GM21447 (cell line): ENCODE results near the gene TADA3.
"Not testable (repeated sequence)": the region's sequence is repeated elsewhere in the genome, so short reads cannot be mapped to it uniquely, and the experiment has no call there.

Experiments
- ATAC-seq: cut with Tn5 transposase; IDR thresholded peaks from one replicate; pipeline ENCODE4 v1.9.1; 2021; ENCODE audit not compliant: unreplicated experiment

TADA3 gene

DNA sequence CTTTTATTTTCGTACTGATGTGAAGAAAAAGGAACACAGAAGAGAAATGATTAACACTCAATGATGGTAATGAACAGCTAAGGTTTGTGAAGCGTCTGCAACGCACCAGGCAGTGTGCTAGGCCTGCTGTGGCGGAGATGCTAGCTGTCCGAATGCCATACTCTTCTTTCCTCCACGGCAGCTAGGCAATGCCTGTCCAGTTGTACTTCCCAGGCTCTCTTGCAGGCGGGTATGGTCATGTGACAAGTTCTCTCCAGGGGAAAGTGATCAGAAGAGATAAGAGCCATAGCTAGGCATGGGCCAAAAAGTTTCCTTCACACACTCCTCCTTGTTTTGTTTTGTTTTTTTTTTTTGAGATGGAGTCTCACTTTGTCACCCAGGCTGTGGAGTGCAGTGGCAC is 6.7 kb downstream of the TADA3 start:
- no peak for ATAC-seq

DNA sequence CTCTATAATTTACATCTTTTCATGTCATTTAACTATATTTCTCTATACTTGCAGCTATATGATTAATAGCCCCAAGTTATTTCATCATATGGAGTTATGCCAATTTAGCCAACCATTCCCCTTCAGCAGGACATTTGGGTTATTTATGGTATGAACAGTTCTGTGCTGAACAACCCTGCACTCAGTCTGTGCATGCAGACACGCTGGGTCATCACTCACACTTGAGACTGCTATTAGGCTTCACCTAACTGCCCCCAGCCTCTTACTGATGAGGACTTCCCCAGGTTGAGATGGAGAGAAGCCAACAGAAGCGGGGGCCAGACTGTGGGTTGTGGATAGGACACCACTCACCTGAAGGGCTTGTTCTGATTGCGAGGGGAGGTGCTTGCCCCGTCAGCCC is 7.3 kb downstream of the TADA3 start:
- no peak for ATAC-seq

DNA sequence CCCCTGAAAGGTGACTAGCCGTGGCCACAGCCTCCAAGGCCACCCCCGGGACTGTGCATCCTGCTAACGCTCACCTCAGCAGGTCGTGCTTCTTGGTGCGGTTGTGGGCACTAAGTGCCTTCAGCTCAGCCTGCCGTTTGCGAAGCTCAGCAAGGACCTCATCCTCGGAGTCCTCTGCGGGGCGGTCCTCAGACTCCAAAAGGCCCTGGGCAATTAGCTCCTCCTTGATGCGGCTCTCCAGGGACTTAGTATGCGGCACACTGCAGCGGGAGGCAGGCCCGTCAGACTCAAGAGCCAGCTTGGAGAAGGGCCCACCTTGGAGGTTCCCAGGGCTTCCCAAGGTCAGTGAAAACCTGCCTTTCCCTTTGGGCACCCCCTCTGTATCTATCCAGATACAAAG is 8.3 kb downstream of the TADA3 start:
- no peak for ATAC-seq

DNA sequence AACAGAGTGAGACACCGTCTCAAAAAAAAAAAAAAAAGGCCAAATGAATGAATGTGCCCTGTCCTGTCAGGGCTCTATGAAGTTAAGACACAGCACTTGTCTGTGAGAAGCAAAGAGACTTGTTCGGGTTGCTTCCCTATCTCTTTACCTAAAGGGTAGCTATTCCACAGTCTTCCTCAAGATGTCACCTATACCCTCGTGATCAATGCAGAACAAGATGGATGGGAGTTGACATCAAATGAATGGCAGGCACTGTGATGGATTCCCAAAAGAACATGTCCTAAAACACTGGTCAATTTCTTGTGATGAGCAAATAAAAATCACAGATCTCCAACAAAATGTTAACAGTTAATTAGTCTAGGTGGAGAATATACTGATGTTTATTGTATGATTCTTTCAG is 9.5 kb downstream of the TADA3 start:
- no peak for ATAC-seq

DNA sequence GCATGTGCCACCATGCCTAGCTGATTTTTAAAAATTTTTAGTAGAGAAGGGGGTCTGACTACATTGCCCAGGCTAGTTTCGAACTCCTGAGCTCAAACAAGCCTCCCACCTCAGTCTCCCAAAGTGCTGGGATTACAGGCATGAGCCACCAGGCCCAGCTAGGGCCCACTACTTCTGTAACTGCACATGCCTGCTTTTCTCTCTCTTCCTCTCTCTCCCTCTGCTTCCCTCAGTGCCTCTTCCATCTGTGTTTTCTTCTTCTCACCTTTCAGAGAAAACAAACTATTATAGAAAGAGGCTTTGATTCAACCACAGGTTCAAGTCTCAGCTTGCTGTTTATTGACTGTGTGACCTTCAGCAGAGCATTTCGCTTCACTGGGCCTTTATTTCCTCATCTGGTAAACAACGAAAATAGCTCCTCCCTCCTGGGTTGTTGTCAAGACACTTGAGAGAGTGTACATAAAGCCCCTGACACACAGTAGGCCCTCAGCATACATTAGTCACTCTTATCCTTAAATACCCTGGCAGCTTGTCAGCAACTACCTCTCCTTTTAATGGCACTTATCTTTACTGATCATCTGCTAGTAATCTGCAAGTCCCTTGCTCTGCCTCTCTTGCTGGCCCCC is 10.2 kb downstream of the TADA3 start:
- no peak for ATAC-seq

DNA sequence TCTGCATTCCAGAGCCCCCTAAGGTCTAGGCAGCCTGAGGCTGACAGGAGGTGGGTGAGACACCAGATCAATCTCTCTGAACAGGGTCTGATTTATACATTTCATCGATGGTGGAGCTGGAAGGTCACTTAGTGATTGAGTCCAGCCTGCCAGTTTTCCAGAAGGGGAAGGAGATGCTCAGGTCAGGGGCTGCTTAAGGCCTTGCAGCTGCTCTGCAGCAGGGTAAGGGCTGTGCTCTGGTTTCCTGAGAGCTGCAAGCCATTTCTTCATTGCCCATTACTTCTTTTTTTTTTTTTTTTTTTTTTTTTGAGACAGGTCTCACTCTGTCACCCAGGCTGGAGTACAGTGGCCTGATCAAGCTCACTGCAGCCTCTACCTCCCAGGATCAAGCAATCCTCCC is 10.7 kb downstream of the TADA3 start:
- ATAC-seq: no peak

DNA sequence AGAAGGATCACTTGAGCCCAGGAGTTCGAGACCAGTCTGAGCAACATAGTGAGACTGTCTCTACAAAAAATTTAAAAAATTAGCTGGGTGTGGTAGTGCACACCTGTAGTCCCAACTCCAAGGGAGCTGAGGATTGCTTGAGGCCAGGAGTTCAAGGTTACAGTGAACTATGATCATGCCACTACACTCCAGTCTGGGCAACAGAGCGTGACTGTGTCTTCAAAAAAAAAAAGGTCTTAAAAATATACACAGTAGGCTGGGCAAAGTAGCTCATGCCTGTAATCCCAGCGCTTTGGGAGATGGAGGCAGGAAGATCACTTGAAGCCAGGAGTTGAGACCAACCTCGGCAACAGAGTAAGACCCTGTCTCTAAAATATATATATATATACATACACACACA is 11.4 kb downstream of the TADA3 start:
- ATAC-seq: no peak

DNA sequence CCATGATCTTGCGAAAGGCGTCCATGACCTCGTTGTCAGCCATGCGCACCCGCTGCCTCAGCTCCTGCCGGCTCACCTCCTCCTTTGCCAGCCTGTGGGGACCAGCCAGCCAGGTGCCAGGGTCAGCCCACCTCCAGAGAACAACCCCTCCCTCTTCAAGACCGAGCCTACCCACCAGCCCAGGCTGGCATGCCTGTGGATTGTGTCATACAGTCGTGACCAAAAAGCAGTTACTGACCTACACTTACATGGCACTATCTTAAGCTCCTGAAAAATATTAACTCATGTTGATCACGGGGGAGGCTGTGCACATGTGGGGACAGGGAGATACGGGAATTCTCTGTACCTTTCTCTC is 11.8 kb downstream of the TADA3 start:
- ATAC-seq: no peak

DNA sequence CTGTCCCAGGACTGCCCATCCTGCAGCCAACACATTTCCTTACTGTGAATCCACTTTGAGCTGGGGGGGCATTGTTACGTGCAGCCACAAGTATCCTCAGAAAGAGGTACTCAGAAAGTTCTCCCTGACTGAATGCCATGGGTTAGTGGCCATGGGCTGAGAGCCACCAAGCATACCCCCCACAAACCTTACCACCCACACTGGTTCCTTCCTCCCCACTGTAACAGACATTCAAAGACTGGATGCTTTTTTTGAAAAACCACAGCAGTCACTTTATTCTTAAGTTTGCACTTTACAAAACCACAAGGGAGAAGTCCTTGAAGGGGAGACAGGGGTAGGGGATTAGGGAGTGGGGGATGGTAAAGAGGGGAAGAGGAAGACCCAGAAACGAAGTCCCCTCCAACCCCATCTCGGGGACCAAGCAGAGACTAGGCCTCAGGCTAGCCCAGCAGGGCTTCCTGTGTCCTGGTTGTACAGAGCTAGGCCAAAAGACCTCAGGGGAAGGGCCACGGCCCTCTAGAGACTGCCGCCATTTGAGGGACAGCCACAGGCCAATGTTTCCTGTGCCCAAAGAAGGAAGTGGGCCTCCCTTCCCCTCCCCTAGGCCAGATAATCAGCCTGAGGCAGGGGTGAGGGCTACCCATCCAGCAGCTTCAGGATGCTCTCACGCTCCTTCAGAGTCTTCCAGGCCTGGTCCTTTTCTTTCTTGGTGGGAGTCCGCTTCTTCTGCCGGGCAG is 12.4 kb downstream of the TADA3 start:
- peak; percentile 60 for ATAC-seq

DNA sequence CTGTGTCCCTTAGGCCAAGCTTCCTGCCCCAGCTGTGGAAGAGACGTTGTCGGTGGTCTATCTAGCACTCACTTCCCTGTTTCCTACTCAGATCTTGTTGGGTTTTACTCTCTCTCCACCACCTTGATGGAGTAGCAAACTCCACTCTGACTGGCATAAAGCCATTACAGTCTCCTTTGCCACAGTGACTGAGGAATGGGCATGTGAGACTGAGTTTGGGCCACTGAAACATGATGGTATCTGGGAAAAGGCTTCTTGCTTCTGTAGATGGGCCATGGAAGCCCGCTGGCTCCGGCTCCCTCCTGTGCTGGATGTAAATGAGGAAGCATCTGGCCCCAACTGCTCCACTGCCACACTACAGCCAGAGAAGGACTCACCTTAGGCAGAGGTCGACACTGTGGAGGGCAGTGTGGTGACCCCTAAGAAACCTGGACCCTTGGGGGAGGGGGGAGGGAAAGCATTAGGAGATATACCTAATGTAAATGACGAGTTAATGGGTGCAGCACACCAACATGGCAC is 13.1 kb downstream of the TADA3 start:
- no peak for ATAC-seq

DNA sequence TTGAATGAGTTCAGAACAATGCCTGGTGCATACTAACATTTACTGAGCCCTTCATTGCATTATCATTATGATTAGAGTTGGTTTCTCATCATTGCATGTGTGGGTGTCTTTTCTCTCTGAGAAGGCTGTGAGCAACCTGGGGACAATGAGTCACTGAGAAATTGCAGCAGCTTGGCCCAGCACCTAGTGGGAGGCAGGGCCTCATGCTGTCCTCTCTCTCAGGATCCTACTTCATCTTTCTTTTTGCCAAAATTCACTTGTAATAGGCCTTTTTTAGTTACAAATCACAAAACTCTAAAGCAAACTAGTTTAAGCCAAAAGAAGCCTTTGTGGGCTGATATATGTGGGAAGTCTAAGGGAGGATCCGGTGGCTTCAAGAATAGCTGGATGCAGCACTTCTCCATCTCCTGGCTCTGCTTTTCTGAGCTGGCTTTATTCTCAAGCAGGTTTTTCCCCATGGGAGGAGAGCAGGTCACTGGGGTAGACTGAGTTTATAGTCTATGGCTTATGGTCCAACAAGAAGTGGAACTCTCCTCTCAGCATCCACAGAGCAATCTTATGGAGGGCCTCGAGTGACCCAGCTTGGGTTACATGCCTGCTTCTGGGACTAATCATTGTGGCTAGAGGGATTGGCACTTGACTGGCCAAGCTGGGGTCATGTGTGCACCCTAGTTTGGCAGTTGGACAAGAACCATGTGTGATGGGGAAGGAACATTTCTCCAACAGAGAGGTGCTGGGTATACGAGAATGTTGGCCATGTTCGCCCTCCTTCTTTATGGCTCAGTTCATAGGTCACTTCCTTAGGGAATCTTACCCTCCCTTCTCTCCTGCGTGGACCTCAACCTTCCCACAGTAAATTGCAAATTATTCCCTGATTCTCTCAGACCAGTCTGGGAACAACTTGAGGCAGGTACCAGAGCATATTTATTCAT is 13.9 kb downstream of the TADA3 start:
- no peak for ATAC-seq

DNA sequence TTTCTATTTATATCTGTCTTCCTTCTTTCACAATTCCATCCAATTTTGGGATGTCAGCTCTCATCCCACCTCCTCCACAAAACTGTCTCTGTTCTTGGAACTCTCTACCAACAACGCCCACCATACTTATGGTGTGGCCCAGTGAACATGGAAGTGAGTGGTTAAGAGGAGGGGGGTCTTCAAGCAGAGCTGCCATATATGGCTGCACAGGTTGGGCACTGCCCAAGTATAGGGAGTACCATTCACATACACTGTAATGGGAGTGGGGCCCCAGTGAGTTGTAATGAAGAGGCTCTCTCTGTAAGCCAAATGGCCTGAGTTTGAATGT is 14.6 kb downstream of the TADA3 start:
- no peak for ATAC-seq

DNA sequence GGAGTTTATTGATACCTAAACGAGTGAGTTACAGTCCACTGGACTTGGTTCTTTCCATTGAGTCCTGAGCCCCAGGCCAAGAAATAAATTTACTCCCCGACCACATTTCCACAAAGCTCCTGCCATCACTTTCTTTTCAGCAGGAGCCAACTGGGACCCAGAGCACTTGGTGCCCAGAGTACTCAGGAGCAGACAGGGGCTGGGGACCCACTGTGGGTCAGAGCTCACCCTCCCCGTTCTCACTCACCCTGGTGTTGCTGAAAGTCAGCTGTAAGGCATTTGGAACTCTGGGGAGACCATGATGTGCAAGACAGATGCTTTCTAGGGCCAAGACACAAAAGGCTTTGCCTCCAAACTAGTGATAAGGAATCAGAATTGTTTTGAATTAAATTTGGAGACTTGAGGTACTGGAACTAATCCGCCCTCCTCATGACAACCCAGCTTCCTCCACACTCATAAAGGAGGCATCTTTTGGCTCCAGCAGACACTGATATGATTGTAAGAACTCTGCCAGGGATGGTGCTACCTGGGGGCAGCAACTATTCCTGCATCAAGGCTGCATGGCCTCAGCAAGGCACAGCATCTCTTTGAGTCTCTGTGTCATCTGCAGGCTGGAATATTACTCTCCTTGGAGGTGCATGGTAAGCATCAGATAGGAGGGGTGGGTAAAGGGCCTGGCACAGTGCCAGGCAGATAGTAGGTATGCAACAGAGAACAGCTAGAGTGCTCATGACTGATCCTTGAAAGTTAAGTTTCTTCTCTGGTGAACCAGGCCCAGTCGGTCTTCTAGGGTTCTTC is 15.2 kb downstream of the TADA3 start:
- ATAC-seq: no peak

DNA sequence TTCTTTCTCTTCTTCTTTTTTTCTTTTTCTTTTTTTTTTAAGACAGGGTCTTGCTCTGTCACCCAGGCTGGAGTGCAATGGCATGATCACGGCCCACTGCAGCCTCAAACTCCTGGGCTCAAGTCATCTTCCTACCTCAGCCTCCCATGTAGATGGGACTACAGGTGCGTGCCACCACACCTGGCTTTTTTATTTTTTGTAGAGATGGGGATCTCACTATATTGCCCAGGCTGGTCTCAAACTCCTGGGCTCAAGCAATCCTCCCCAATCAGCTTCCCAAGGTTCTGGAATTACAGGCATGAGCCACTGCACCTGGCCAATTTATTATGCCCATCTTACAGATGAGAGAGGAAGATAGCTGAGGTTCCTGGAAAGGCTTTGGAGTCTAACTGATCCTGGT is 21.3 kb downstream of the TADA3 start:
- not testable (repeated sequence) for ATAC-seq

DNA sequence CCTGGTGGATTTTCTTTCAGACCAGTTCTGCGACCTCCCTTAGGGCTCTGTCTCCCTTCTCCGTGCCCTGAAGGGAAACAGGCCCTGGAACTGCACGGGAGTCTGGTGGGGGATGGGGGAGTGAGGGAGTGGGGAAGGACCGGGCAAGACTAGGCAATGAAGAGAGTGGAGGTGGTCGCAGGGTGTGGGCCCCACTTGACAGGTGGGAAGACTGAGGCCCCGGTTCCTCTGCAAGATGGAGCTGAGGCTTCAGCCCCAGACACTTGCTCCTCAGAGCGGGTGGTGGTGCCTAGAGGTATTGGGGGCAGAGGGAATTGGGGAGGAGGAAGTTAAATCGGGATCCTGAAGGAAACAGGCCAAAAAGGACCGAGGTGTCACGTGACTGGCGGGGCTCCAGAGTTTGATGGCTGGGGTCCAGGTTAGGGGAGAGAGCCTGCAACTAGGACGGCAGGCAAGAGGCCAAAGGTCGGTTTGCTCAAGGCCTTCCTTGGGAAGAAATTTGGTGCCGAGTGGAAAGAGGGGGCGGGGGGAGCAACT is 21.9 kb downstream of the TADA3 start:
- ATAC-seq: no peak

DNA sequence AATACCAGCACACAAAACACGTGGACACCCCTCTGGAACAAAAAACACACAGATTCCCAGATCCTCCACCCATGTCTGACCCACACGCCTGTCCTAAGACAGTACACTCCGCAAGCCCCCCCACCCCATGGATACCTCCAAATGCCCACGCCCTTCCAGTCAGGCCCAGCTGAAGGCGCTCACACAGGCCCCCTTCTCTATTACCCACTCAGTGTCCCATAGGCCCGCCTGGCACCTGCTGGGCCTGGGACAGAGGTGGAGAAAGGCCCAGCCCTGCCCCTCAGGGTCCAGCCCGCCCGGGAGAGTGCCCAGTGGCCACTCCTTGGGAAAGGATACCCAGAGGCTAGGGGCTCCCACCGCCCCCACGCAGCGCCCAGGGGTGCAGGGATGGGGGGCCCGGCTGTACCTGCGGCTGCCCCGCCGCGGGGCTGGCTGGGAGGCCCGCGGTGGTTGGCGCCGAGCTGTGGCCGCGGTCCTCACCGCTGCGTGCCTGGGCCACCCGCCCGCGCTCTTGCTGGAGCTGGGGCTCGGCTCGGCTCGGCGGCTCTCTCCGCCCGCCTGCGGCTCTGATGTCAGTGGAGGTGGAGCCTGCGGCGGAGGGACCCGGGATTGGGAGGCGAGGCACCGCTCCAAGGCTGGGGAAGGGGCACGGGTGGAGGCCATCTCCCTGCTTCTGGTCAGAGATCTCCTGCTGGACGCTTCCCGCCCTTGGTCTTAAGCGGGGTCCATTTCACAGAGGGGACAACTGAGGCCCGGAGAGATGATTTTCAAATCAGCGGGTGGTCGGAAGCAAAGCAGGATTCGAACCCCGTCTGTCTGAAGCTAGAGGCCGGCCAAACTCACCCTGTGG is 22.6 kb downstream of the TADA3 start, which contains the start of gene CAMK1:
CAMK1 (minus strand) TSS at position 522 of the 850 bp plus-strand sequence. CDS start 2,198 bp downstream, outside the sequence.
- no peak for ATAC-seq

DNA sequence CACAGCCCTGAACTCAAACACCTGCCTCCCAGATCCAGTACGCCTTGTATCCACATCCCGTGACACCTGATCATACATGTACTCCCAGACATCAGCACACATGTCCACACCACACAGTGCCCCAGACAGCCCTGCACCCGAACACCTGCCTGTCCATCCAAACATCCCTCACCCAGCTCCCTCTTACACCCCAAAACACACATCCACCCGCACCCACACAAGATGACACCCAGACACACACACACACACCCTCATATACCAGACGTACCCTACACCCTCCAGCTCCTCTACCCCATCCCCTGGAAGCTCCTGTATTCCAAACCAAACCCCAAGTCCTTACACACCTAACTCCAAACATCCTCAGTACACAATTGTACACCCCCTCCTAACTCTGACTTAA is 23.3 kb downstream of the TADA3 start:
- no peak for ATAC-seq

DNA sequence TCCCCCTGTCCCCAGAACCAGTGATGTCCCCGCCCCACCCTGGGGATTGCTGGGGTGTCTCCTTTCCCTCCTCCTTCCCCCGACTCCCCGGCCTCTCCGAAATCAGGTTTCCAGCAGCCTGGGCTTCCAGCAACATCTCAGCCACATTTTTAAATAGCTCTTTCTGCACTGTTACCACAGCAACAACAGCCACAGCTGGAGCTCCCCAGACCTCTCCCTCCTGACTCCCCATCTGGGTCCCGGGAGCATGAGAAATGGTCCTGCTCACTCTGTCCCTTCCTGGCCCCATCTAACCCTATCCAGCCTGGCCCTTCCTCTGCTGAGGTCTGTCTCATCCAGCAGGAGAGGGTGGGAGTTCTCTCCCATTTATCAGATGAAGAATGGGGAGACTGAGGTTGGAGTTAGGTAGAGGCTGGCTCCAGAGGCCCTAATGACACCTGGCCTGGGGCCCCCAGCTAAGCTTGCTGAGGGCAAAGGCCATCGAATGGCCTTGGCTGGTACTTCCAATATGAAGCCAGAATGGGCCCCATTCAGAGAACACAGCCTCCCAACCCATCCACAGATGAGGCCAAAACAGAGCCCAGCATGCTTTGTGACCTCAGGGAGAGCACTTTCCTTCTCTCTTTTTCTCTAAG is 24.0 kb downstream of the TADA3 start:
- ATAC-seq: no peak

DNA sequence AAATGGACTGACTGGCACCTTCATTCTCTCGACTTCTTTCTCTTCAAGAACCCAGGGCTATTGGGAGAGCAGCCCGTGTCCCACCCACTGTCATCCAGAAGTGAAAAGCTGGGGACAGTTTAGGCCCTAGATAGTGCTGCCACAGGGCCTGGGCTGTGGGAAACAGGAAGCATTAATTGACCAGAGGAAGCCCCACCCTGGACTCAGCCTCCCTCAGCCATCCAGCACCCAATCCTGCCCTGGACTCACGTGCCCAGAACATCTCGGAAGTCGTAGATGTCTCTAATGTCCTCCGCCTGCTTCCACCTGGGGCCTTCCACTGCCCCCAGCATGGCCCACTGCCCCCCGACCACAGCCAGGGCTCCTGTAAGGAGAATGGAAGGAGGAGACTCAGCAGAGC is 24.9 kb downstream of the TADA3 start:
- ATAC-seq: no peak
